CD4-positive, alpha-beta T cell treated with Interleukin-10 for 1 hour (primary cell): ENCODE data around the gene ACVR1.
"Not testable (repeated sequence)": the region's sequence is repeated elsewhere in the genome, so short reads cannot be mapped to it uniquely, and the experiment has no call there.

Experiments
- DNase-seq: peaks from one replicate; pipeline ENCODE4 v3.0.0-alpha.2; 2020

Gene ACVR1

GRCh38 chr2:157891643-157892041, 15.5 kb upstream of the ACVR1 start:
- no peak for DNase-seq

GRCh38 chr2:157890969-157891642, 15.0 kb upstream of the ACVR1 start:
- DNase-seq, result no peak

- DNase-seq, result no peak
Measured at GRCh38 chr2:157887946-157888345, 11.8 kb upstream of the ACVR1 start.

- not testable (repeated sequence) for DNase-seq
Measured at GRCh38 chr2:157884533-157884932, 8.4 kb upstream of the ACVR1 start.

- DNase-seq, result no peak
Measured at GRCh38 chr2:157880927-157881326, 4.8 kb upstream of the ACVR1 start.

- DNase-seq, result no peak
Measured at GRCh38 chr2:157877761-157878400, 1.8 kb upstream of the ACVR1 start.

- no peak for DNase-seq
Measured at GRCh38 chr2:157876786-157877138, 632 bp upstream of the ACVR1 start.

GRCh38 chr2:157875641-157876065, 477 bp downstream of the ACVR1 start:
- no peak for DNase-seq

- peak; percentile 18 for DNase-seq
Measured at GRCh38 chr2:157874997-157875640, 1.0 kb downstream of the ACVR1 start.

- no peak for DNase-seq
Measured at GRCh38 chr2:157874348-157874747, 1.8 kb downstream of the ACVR1 start.

- no peak for DNase-seq
Measured at GRCh38 chr2:157872791-157873190, 3.3 kb downstream of the ACVR1 start.

GRCh38 chr2:157871415-157871814, 4.7 kb downstream of the ACVR1 start:
- no peak for DNase-seq

- no peak for DNase-seq
Measured at GRCh38 chr2:157868993-157869392, 7.1 kb downstream of the ACVR1 start.

- DNase-seq, result no peak
Measured at GRCh38 chr2:157867703-157868102, 8.4 kb downstream of the ACVR1 start.

GRCh38 chr2:157866666-157867642, 9.2 kb downstream of the ACVR1 start:
- no peak for DNase-seq

GRCh38 chr2:157866202-157866601, 9.9 kb downstream of the ACVR1 start:
- DNase-seq, result no peak

GRCh38 chr2:157864857-157865430, 11.2 kb downstream of the ACVR1 start:
- DNase-seq, result no peak

GRCh38 chr2:157858846-157859245, 17.3 kb downstream of the ACVR1 start:
- no peak for DNase-seq

GRCh38 chr2:157857881-157858280, 18.2 kb downstream of the ACVR1 start:
- DNase-seq, result no peak

GRCh38 chr2:157856187-157856515, 20.0 kb downstream of the ACVR1 start:
- DNase-seq, result no peak

- DNase-seq, result no peak
Measured at GRCh38 chr2:157853820-157854219, 22.3 kb downstream of the ACVR1 start.

GRCh38 chr2:157853211-157853610, 22.9 kb downstream of the ACVR1 start:
- DNase-seq, result no peak

GRCh38 chr2:157849591-157849990, 26.5 kb downstream of the ACVR1 start:
- DNase-seq, result no peak
